Calu3 (cell line): Measurements from ENCODE around the gene SENP8. TPM values are rescaled to one million over a fixed set of nuclear protein-coding genes. Genes with fewer than 3 reads are reported as not detected.
"Not testable (repeated sequence)": the region's sequence is repeated elsewhere in the genome, so short reads cannot be mapped to it uniquely, and the experiment has no call there.

ENCODE experiments used
- Bru-seq: library from RNA; stranded (reverse); fragments of 400-500 nt; gene quantifications from one replicate; lab custom pipeline; 2021; lab: Mats Ljungman, UMichigan
- BruChase-seq, 2 experiments: library from RNA; stranded (reverse); fragments of 400-500 nt; gene quantifications; one replicate each; lab custom pipeline; 2021; lab: Mats Ljungman, UMichigan
- BruUV-seq: library from RNA; stranded (reverse); fragments of 400-500 nt; replicated peaks from 2 replicates; lab custom pipeline; 2021; lab: Mats Ljungman, UMichigan
- CTCF ChIA-PET: fragments of 300-600 bp; sonication (Branson Sonifier 250); formaldehyde crosslinking; loops from one replicate; lab custom pipeline; 2022; ENCODE audit warnings: antibody characterized with exemption; lab: Charles Lee
- DNase-seq: peaks from one replicate; pipeline ENCODE4 v3.0.0; 2022
- H3K27ac Mint-ChIP-seq: one replicate; pipeline ENCODE4 v1.8.0; 2022; ENCODE audit warnings: mixed read lengths; ENCODE audit not compliant: unreplicated experiment
- H3K27me3 Mint-ChIP-seq: one replicate; pipeline ENCODE4 v1.8.0; 2022; ENCODE audit warnings: mixed read lengths; ENCODE audit not compliant: unreplicated experiment
- H3K36me3 Mint-ChIP-seq: one replicate; pipeline ENCODE4 v1.8.0; 2022; ENCODE audit warnings: mild to moderate bottlenecking, moderate library complexity, mixed read lengths; ENCODE audit not compliant: insufficient read depth, unreplicated experiment
- H3K4me1 Mint-ChIP-seq: one replicate; pipeline ENCODE4 v1.8.0; 2022; ENCODE audit warnings: mild to moderate bottlenecking, low read depth, mixed read lengths; ENCODE audit not compliant: unreplicated experiment
- H3K4me3 Mint-ChIP-seq: one replicate; pipeline ENCODE4 v1.8.0; 2022; ENCODE audit warnings: mild to moderate bottlenecking, low read depth, moderate library complexity, mixed read lengths; ENCODE audit not compliant: unreplicated experiment
- H3K9me3 Mint-ChIP-seq: one replicate; pipeline ENCODE4 v1.8.0; 2022; ENCODE audit warnings: low read depth, mixed read lengths; ENCODE audit not compliant: unreplicated experiment
- intact Hi-C: fragments of 100-400 bp; cut with micrococcal nuclease; formaldehyde crosslinking; loops from one replicate; pipeline ENCODE4 v1.10.0; 2022; ENCODE audit not compliant: unreplicated experiment
- long read RNA-seq: library from polyadenylated mRNA; stranded (forward); transcript quantifications from one replicate; pipeline ENCODE4 v2.0.0, GENCODE V29; 2022
- total RNA-seq: library from RNA; stranded (reverse); gene quantifications from 2 replicates; pipeline ENCODE4 v1.2.3, GENCODE V29; 2022
- TF ChIP-seq, protein P1 (sequence below): fragments of 200-600 bp; IDR thresholded peaks from one replicate; pipeline ENCODE4 v1.8.0; 2022; ENCODE audit warnings: antibody characterized with exemption; ENCODE audit not compliant: unreplicated experiment

The SENP8 gene
- total RNA-seq: 3.6 and 4.4 TPM in 2 replicates
- Bru-seq, nascent RNA: percentile 57 among the genes with signal in this experiment
- BruChase-seq, experiment 1, labeled RNA remaining after a 6-hour chase: percentile 43 among the genes with signal in this experiment
- BruChase-seq, experiment 2, labeled RNA remaining after a 2-hour chase: percentile 48 among the genes with signal in this experiment
- long read RNA-seq, full-length matches to known transcripts: 6 of 9 reads
- long read RNA-seq, partial matches to known transcripts: 0 of 9 reads
- long read RNA-seq, other reads (novel, unspliced or antisense): 3 of 9 reads

DNA sequence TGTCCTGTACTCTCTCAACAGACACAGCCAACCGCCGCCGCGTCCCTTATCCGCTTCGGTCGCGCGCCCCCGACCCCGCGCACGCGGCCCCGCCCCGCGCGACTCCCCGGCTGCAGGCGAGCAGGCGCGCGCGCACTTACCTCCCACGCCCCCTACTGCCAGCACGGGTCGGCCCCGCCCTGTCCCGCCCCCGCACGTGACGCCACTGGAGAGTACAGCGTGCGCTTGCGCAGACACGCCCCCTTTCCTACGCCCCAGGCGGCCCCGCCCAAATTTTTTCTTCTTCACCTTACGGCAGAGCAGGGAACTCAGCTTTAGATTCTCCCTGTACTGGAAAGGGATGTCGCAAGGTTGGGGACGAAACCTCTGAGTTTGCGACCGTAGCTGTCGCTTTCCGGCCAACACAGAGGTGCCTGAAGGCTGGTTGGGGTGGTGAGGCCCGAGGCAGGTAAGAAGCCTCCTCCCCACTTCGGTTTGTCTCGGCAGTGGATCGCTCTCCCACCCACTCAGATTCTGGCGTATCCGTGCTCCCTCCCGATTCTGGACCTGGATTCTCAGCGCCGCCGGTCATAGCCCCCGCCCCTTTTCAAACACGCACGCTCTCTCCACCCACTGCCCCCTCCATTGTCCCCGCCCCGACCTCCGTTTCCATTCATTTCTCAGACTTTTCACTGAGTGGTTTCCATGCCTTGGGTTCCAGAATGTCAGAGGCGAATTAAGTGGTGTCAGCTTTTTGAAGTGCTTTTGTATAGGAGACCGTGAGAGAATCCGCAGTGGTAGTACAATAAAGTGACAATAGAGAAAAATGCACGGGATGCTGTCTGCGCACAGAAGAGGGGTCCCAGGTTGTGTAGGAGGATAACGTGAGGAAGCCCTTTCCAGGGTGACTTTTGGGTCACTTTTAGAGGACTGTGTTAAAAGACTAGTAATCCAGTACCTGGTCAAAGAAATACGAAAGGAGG, at the start of gene SENP8, which contains the start of gene MYO9A:
SENP8 (plus strand) TSS at position 387 of the 962 bp plus-strand sequence. CDS start 21,221 bp downstream, outside the sequence.
MYO9A (minus strand) TSS at position 134 of the 962 bp plus-strand sequence. CDS start 71,587 bp downstream, outside the sequence.
- Mint-ChIP-seq H3K9me3 (no peaks in the 10 kb centered on the region), H3K27me3 (no peaks in the 10 kb centered on the region), H3K4me1 (peaks cover 55% of the 10 kb centered on the region), H3K36me3 (peaks cover 28% of the 10 kb centered on the region), H3K27ac (peak within 1 kb of the TSS; percentile 98), H3K4me3 (peak within 1 kb of the TSS; percentile 95)
- DNase-seq: peak; percentile 99
- CTCF ChIA-PET: interaction anchor here (0.6 to 1.6 kb wide), 9 partner anchors 9 to 229 kb away, joined by 3 to 5 read pairs (median 3); no protein-coding TSS in a partner anchor
- BruUV-seq: no TSS peak
- intact Hi-C loops: loop anchor here (5.0 kb wide), 1 partner anchor 141 kb away; no protein-coding TSS in a partner anchor
- TF ChIP-seq, protein P1, sequence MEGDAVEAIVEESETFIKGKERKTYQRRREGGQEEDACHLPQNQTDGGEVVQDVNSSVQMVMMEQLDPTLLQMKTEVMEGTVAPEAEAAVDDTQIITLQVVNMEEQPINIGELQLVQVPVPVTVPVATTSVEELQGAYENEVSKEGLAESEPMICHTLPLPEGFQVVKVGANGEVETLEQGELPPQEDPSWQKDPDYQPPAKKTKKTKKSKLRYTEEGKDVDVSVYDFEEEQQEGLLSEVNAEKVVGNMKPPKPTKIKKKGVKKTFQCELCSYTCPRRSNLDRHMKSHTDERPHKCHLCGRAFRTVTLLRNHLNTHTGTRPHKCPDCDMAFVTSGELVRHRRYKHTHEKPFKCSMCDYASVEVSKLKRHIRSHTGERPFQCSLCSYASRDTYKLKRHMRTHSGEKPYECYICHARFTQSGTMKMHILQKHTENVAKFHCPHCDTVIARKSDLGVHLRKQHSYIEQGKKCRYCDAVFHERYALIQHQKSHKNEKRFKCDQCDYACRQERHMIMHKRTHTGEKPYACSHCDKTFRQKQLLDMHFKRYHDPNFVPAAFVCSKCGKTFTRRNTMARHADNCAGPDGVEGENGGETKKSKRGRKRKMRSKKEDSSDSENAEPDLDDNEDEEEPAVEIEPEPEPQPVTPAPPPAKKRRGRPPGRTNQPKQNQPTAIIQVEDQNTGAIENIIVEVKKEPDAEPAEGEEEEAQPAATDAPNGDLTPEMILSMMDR: no peak

DNA sequence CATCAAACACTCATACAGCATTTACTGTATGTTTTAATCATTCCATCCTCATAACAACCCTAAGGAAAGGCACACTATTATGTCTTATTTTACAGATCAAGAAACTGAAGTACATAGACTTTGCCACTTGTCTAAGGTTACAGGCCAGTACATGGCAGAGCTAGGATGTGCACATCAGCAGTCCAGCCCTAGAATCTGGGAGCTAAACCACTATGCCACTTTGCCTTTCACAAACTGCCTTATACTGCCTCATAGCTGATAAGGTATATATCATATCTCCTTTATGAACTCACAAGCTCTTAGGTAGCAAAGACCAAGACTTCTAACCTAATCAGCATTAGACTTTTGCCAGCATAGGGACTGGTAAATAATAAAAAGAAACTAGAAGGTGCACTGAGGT, 49.3 kb upstream of the SENP8 start:
- DNase-seq: no peak
- no peak overlapping the region for H3K27ac Mint-ChIP-seq
- BruUV-seq: no TSS peak
- no peaks in the 10 kb centered on the region for H3K9me3 Mint-ChIP-seq
- H3K27me3 Mint-ChIP-seq: no peaks in the 10 kb centered on the region
- H3K36me3 Mint-ChIP-seq: no peaks in the 10 kb centered on the region
- intact Hi-C loops: no loop called here
- no peak overlapping the region for H3K4me3 Mint-ChIP-seq
- no peaks in the 10 kb centered on the region for H3K4me1 Mint-ChIP-seq
- CTCF ChIA-PET: no interaction called here
- TF ChIP-seq, protein P1: no peak

DNA sequence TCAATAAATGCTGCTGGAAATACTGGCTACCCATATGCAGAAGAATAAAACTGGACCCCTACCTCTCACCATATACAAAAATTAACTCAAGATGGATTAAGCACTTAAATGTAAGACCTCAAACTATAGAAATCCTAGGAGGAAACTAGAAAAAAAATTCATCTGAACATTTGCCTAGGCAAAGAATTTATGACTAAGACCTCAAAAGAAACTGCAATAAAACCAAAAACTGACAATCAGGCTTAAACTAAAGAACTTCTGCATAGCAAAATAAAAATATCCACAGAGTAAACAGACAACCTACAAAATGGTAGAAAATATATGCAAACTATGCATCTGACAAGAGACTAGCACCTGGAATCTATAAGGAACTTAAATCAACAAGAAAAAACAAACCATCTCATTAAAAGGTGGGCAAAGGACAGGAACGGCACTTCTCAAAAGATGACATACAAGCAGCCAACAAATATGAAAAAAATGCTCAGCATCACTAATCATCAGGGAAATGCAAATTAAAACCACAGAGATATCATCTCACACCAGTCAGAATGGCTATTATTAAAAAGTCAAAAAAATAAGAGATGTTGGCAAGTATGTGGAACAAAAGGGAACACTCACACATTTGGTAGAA, 47.3 kb upstream of the SENP8 start:
- H3K27ac Mint-ChIP-seq: no peak overlapping the region
- H3K36me3 Mint-ChIP-seq: no peaks in the 10 kb centered on the region
- no peaks in the 10 kb centered on the region for H3K4me1 Mint-ChIP-seq
- H3K4me3 Mint-ChIP-seq: no peak overlapping the region
- CTCF ChIA-PET: interaction anchor here (0.7 kb wide), 1 partner anchor 652 kb away, joined by 3 read pairs; no protein-coding TSS in a partner anchor
- H3K27me3 Mint-ChIP-seq: no peaks in the 10 kb centered on the region
- TF ChIP-seq, protein P1: no peak
- intact Hi-C loops: no loop called here
- no TSS peak for BruUV-seq
- H3K9me3 Mint-ChIP-seq: no peaks in the 10 kb centered on the region
- DNase-seq: no peak

DNA sequence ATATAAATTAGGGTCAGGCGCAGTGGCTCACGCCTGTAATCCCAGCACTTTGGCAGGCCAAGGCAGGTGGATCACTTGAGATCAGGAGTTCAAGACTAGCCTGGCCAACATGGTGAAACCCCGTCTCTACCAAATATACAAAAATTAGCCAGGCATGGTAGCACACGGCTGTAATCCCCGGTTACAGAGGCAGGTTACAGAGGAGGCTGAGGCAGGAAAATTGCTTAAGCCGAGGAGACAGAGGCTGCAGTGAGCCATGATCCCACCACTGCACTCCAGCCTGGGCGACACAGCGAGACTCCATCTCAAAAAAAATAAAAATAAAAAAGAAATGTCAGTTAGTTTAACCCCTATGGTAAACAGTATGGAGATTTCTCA, 46.8 kb upstream of the SENP8 start:
- BruUV-seq, H3K27me3 Mint-ChIP-seq, H3K36me3 Mint-ChIP-seq, DNase-seq, CTCF ChIA-PET, H3K4me3 Mint-ChIP-seq, H3K4me1 Mint-ChIP-seq, H3K9me3 Mint-ChIP-seq, intact Hi-C loops, H3K27ac Mint-ChIP-seq: not testable (repeated sequence)
